ENCODE results near the gene COG3. TPM values are rescaled to one million over a fixed set of nuclear protein-coding genes. Genes with fewer than 3 reads are reported as not detected.

COG3 gene
- total RNA-seq, 1 experiment from 2014 or later, result 37.8 TPM

- peak; percentile 26 for DNase-seq (ENCODE audit: low read depth, low spot score)
- in situ Hi-C loops (cut with HindIII; ENCODE audit: low pct_unique_long_range_greater_than_20kb, low sequenced_read_pairs), result no loop called here
Observed at GRCh38 chr13:45575146-45575829, 110.5 kb downstream of the COG3 start.

- no peak for DNase-seq (ENCODE audit: low read depth, low spot score)
- in situ Hi-C loops (cut with HindIII; ENCODE audit: low pct_unique_long_range_greater_than_20kb, low sequenced_read_pairs), result no loop called here
Observed at GRCh38 chr13:45575830-45576180, 111.1 kb downstream of the COG3 start.

DNA sequence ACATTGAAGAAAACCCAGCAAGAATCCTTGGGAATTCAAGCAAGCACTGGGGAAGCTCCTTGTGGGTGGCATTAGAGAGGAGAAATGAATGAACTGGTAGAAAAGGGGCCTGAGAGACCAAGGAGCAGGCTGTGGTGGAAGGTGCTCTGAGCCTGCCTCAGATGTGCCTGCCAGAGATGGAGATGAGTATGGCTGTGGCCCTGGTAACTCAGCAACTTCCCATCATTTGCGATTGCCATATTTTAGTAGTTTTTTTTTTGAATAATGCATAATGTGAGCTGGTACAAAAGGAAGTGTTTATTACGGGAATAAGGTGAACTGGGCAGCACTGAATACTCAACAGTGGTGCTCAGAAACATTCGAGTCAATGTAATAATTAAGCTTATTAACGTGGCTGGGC lies 111.7 kb downstream of the COG3 start:
- DNase-seq (ENCODE audit: low read depth, low spot score), result no peak
- in situ Hi-C loops (cut with HindIII; ENCODE audit: low pct_unique_long_range_greater_than_20kb, low sequenced_read_pairs), result no loop called here

DNA sequence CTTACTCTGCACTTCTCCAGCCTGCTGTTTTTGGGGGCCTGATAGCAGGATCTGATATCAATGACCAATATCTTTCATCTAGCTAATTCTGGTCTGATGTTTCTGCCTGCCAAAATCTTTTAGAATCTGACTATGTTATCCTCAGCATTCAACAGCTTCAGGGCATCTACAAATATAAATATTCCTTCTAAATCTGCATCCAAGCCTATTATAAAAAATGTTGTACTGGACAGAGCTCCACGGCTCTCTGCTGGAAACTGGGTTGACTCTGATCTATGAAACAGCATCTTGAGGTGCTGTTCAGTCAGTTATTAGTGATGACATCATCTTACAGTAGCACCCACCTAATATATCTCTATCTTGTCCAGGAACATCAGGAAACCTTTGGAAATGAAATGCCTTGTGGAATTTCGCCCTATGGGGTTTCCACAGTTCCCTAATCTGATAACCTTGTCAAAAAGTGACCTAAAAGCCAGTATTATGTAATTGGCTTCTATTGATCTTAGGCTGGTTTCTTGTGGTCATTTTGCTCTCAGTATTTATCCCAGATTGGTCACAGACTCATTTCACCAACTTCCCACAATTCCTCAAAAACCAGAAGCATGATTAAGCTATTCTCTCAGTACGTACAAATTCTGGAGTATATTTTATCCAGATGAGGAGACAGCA lies 117.8 kb downstream of the COG3 start:
- in situ Hi-C loops (cut with HindIII; ENCODE audit: low pct_unique_long_range_greater_than_20kb, low sequenced_read_pairs), result no loop called here
- DNase-seq (ENCODE audit: low read depth, low spot score), result no peak

- peak; percentile 47 for DNase-seq (ENCODE audit: low read depth, low spot score)
- in situ Hi-C loops (cut with HindIII; ENCODE audit: low pct_unique_long_range_greater_than_20kb, low sequenced_read_pairs), result no loop called here
Observed at GRCh38 chr13:45584816-45585215, 120.1 kb downstream of the COG3 start.

Small RNAs within 50 kb of the gene (small RNA-seq; reads per million reads assigned to genes)
- gene RNA5SP27 (0 reads per million in 2 experiments), gene TIMM9P3 (0 reads per million in 2 experiments)

Other genes starting within 250 kb of the COG3 start
- gene TPT1, start 123.8 kb upstream of the COG3 start, total RNA-seq (2014; rRNA removed; shearing (Covaris generic)), result 3,844 and 3,941 TPM in 2 replicates
- 14.7 and 14.9 TPM in 2 replicates for gene SLC25A30, start 46.6 kb upstream of the COG3 start, total RNA-seq (2014; rRNA removed; shearing (Covaris generic))
- gene ERICH6B, start 150.8 kb downstream of the COG3 start, total RNA-seq (2014; rRNA removed; shearing (Covaris generic)), result not detected in 2 replicates
- not detected in 2 replicates for gene CBY2, start 237.4 kb downstream of the COG3 start, total RNA-seq (2014; rRNA removed; shearing (Covaris generic))

Data from SK-MEL-5 (cell line).